Dermis microvascular lymphatic vessel endothelial cell (primary cell): ENCODE measurements around the gene TSR2. TPM values are rescaled to one million over a fixed set of nuclear protein-coding genes. Genes with fewer than 3 reads are reported as not detected.
"Not testable (repeated sequence)": the region's sequence is repeated elsewhere in the genome, so short reads cannot be mapped to it uniquely, and the experiment has no call there.

Experiments
- DNase-seq, 2 donors: peaks; one replicate each; pipeline versions ENCODE4 v3.0.0 to v3.0.0-alpha.2; 2010; ENCODE audit warnings: low read depth in 2 of 2
- total RNA-seq: library from RNA; depleted of rRNA; stranded (reverse); fragments of >200 nt; gene quantifications from 2 replicates; pipeline ENCODE4 v1.2.1, GENCODE V29; 2014

TSR2 gene
- total RNA-seq, 1 donor from 2014 or later: 11.0 TPM

DNA sequence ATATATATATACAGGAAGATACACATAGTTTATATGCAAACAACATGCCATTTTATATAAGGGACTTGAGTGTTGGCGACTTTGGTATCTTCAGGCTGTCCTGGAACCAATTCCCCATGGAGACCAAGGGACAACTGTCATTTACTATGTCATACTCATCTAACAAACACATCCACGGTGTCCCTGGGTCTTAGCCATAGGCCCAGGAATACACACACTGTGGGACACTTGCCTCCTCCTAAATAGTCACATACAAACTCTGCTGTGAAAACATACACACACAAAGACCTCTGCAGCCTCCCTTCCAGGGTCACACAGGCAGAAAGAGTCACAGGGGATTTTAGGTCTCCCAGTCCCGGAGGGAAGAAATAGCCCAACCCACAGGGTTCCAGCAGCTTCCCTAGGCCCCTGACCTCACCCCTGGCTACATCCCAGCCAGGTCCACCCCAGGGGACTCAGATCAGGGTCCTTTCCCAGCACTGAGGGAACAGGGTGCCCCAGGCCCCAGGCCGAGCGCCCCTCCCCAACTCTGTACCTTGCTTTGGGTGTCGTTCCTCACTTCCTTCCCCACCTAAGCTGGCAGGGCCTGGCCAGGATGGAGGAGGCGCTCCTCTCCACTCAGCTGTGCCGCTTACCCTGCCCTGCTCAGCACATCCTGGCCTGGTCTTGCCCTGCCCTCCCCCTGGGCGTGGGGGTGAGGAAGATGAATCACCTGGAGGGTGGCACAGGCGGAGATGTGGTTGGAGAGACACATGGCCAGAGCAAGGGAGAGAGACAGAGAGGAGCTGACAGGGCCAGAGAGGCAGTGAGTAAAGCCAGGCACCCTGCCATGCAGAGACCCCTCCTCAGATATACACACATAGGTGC lies 34.0 kb downstream of the TSR2 start:
- DNase-seq: no peak

DNA sequence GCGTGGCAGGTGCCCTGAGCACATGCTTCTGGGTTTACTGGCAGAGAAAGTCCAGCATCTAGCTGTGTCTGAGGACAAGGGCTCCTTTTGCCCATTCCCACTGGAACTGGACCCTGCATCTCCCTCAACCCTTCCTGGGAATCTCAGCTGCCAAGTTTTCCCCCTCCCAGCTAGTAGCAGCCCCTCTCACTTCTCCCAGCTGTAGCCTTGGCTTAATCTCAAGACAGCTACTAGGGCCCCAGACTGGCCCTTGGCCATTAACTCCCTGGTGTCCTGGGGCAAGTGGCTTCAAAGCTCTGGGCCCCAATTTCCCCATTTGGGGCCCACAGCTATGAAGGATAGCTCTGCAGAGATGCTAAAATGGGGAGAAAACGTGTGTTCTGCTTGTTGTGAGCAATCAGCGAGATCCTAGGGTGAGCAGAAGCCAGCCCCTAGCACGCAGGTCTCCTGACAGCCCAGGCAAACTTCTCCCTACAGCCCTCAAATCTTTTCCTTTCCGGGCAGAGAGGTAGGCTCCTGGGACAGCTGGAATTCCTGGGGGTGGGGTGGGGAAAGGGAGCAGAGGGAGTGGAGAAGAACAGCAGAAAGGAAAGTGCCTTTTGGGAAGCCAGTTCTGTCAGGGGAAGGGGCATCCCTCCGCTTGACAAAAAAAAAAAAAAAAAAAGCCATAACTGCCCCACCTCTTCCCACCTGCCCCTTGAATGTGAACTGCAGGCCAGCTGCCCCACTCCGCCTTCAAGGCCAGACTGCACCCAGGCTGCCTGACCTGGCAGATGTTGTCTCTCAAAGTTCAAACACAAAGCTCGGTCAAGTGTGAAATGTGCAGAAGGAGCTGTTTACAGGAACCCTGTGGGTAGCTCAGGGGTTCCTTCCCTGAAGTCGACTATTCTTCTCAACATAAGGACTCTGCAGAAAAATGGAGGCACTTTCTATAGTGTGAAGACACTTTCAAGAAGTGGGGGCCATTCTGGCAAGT lies 39.2 kb downstream of the TSR2 start:
- DNase-seq: no peak

DNA sequence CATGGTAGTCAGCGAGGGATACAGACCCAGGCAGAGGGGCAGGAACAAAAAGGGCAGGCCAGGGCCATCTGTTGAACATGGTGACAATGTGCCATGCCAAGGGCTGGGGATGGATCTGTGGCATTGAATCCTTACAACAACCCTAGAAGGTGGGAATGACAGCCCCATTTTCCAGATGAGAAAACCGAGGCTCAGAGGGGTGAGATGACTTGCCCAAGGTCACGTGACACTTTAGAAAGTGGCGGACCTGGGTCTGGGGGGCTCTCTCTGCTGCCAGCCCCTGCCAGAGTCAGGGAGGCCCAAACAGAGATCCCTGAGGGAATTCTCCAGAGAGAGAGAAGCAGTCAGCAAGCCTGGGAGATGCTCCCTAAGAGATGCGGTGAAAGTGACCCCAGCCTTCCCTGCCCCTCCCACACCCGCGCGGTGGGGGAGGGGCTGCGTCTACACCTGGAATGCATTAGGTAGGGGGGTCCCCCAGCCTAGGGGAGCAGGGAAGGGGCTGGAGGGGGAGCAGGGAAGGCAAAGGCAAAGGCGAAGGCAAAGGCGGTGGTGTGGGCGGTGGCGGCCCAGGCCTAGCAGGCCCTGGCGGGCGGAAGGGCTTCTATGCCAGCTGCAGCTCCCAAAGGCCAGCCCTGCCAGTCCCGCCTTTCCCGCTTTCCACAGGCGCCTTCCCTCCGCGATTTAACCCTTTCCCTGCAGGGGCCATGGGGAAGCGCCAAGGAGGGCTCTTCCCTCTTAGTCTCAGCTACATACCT lies 42.8 kb downstream of the TSR2 start:
- DNase-seq: no peak

DNA sequence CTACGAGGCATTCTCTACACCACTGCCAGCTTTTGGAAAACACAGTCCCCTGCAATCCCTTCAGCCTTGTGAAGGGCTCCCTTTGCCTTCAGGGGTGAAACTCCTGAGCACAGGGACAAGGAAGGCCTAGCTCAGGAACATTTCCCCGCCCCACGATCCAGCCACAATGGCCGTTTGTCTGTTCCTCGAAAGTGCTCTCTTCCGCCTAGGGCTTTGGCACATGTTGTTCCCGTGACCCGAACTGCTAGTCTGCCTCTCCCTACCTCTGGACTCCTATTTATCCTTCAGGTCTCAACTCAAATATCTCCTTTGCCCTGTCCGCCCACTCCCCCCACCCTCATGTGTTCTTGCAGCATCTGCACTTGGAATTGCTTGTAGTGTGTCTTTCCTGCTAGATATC lies 43.7 kb downstream of the TSR2 start:
- no peak for DNase-seq

DNA sequence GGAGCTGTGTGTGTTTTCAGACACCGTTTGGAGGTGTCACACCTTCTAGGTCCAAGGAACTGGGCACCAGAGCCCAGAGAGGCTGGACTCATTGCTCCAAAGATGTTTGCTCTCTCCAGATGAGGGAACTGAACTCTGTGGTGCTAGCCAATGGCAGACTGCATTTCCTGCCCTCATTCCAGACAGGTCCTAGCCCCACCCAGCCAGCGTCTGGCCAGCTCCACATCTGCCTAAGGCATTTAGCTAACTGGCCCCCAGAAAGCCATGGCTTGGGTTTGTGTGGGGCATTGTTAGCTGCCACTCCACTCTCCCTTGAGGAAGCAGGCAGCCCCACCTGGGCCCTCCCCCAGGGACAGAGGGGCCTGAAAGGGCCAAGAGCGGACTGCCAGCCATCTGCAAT lies 44.5 kb downstream of the TSR2 start:
- DNase-seq: no peak

DNA sequence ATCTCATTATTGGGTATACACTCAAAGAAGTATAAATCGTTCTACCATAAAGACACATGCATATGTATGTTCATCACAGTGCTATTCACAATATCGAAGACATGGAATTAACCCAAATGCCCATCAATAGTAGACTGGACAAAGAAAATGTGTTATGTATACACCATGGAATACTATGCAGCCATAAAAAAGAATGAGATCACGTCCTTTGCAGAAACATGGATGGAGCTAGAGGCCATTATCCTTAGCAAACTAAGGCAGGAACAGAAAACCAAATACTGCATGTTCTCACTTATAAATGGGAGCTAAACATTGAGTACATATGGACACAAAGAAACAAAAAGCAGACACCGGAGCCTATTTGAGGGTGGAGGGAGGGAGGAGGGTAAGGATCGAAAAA lies 49.6 kb downstream of the TSR2 start:
- DNase-seq: not testable (repeated sequence)

DNA sequence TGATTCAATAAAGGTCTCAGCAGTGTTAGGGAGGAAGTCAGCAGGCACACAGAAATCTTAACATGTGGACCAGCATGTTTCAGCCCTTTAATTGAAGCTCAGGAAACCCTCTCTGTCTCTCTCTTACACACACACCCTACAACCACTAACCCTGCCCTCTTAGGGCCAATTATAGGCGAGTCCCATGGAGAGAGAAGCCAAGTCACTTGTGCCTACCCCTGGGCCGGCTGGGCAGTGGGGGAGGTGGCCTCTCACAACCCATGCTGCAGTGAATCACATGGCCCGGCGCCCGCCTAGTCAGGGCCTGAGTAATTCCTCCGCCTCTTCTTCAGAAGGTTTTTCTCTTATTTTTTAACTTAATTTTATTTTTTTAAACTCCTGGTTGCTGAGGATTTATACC lies 52.1 kb downstream of the TSR2 start:
- DNase-seq: peak in 1 of 2 donors; percentile 38

DNA sequence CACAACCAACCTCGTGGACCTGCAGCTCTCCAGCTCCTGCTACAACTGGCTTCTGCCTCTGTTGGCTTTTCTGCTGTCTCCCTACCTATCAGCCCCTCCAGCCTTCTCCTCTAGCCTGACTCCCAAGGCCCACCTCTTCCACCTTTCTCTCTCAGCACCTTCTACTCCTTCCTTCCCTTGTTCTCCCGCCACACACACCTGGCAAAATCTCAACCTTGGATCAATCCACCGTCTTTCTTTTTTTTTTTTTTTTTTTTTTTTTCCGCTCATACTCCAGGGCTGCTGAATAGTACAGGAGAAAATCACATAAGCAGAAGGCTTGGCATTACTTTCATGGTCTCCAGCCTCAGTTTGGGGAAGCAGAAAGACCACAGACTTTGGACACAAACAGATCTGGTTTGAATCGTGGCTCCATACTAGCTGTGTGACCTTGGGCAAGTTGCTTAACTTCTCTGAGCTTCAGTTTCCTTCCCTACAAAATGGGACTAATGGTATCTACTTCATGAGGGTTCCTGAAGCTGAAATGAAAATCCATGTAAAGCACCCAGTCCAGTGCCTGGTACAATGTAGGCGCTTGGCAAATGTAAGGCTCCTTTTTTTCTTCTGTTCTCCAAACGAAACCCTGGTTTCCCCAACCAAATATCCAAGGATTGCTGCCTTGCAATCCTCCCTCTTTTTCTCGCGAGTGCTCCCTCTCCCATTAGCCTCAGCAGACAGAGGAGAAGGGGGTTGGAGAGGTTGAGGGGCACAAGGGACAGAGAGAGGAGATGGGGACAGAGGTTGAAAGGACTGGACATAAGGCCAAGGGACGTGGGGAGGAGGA lies 54.2 kb downstream of the TSR2 start:
- DNase-seq: no peak

Other genes starting within 250 kb of the TSR2 start
- gene WNK3, start 82.4 kb upstream of the TSR2 start, total RNA-seq: 0.13 and 0.38 TPM in 2 replicates
- gene FGD1, start 55.8 kb downstream of the TSR2 start, total RNA-seq: 0.77 and 1.8 TPM in 2 replicates
- 24.9 and 25.3 TPM in 2 replicates for gene GNL3L, start 89.8 kb downstream of the TSR2 start, total RNA-seq